ENCODE results near the gene CHKA.
A peak's percentile ranks its signal among the peaks of the same experiment; 100 is the strongest.

The CHKA gene

GRCh38 chr11:68018730-68019190, 102.4 kb downstream of the CHKA start:
- Histone ChIP-seq H4K5ac (ENCODE audit: low read length) (no peak overlapping the region), H3K56ac (ENCODE audit: low read length) (no peak overlapping the region), H3K23ac (ENCODE audit: low read length) (no peak overlapping the region), H2BK15ac (replicated peaks; ENCODE audit: low read depth) (no peak overlapping the region), H3K27ac (ENCODE audit: low read depth, low read length) (no peak overlapping the region), H3K4me3 (ENCODE audit: low read length) (no peak overlapping the region), H4K8ac (ENCODE audit: low read depth, low read length) (no peak overlapping the region), H3K4me1 (ENCODE audit: control insufficient read depth, low read depth, low read length) (no peaks in the 10 kb centered on the region), H3K4me2 (ENCODE audit: low read length) (no peak overlapping the region), H2BK5ac (ENCODE audit: low read length) (no peak overlapping the region), H3K27me3 (ENCODE audit: insufficient read depth, low read length, poor library complexity) (no peaks in the 10 kb centered on the region), H3K4ac (ENCODE audit: low read depth, low read length) (no peak overlapping the region), H3K9ac (ENCODE audit: low read length) (no peak overlapping the region), H3K79me1 (ENCODE audit: low read length) (no peaks in the 10 kb centered on the region), H3K18ac (ENCODE audit: low read length) (no peak overlapping the region), H2BK120ac (ENCODE audit: low read depth, low read length) (no peak overlapping the region), H2AK5ac (ENCODE audit: low read length) (no peak overlapping the region), H3K36me3 (ENCODE audit: control insufficient read depth, insufficient read depth, low read length) (no peaks in the 10 kb centered on the region), H3K79me2 (ENCODE audit: control insufficient read depth, insufficient read depth, low read length) (no peaks in the 10 kb centered on the region)
- WGBS (ENCODE audit: extremely low coverage, insufficient coverage, low lambda C conversion rate): no CpG with 5 or more reads among the region's 18 CpGs
- DNase-seq: no peak

DNA sequence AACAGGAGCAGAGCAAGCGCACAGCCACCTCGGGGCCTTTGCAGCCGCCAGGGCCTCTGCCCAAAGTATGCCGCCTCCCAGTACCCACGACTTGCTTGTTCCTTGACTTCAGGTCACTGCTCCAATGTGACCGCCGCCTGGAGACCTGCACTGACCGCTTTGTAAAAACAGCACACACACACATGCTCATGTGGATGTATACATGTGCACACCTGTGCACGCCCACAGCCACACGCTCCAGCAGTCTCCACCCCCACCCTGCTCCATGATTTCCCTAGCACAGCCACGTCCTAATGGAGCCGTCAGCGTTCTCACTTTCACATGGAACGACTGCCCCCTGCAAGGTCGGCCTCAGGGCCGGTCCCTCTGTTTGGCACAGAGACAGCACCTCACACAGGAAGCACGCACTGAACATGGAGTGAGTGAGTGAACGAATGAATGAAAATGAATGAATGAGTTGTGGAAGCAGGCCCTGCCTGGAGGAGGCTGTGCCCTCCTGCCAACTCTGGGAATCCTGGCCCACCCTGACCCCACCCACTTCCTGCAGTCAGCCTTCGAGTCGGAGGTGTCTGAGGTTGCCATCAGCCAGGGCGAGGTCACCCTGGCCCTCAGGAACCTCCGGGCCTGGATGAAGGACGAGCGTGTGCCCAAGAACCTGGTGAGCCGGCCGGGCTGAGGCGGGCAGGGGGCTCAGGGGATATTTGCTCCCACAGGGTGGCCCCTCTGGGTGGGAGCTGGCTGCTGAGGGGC, 103.0 kb downstream of the CHKA start:
- no peak overlapping the region for H3K9ac ChIP-seq (ENCODE audit: low read length)
- no peaks in the 10 kb centered on the region for H3K79me1 ChIP-seq (ENCODE audit: low read length)
- no peak overlapping the region for H3K27ac ChIP-seq (ENCODE audit: low read depth, low read length)
- no CpG with 5 or more reads among the region's 27 CpGs for WGBS (ENCODE audit: extremely low coverage, insufficient coverage, low lambda C conversion rate)
- H2BK120ac ChIP-seq (ENCODE audit: low read depth, low read length): no peak overlapping the region
- no peaks in the 10 kb centered on the region for H3K4me1 ChIP-seq (ENCODE audit: control insufficient read depth, low read depth, low read length)
- no peaks in the 10 kb centered on the region for H3K27me3 ChIP-seq (ENCODE audit: insufficient read depth, low read length, poor library complexity)
- no peaks in the 10 kb centered on the region for H3K79me2 ChIP-seq (ENCODE audit: control insufficient read depth, insufficient read depth, low read length)
- H3K4ac ChIP-seq (ENCODE audit: low read depth, low read length): no peak overlapping the region
- no peak overlapping the region for H2BK15ac ChIP-seq (replicated peaks; ENCODE audit: low read depth)
- no peak overlapping the region for H2BK5ac ChIP-seq (ENCODE audit: low read length)
- no peak overlapping the region for H4K5ac ChIP-seq (ENCODE audit: low read length)
- no peak overlapping the region for H3K18ac ChIP-seq (ENCODE audit: low read length)
- no peak overlapping the region for H3K4me3 ChIP-seq (ENCODE audit: low read length)
- DNase-seq: no peak
- no peak overlapping the region for H3K56ac ChIP-seq (ENCODE audit: low read length)
- H2AK5ac ChIP-seq (ENCODE audit: low read length): no peak overlapping the region
- no peak overlapping the region for H3K23ac ChIP-seq (ENCODE audit: low read length)
- no peak overlapping the region for H4K8ac ChIP-seq (ENCODE audit: low read depth, low read length)
- H3K4me2 ChIP-seq (ENCODE audit: low read length): no peak overlapping the region
- H3K36me3 ChIP-seq (ENCODE audit: control insufficient read depth, insufficient read depth, low read length): no peaks in the 10 kb centered on the region

- no peak overlapping the region for H3K4me2 ChIP-seq (ENCODE audit: low read length)
- H3K27me3 ChIP-seq (ENCODE audit: insufficient read depth, low read length, poor library complexity): no peaks in the 10 kb centered on the region
- H3K56ac ChIP-seq (ENCODE audit: low read length): peak overlapping the region; percentile 22
- H3K9ac ChIP-seq (ENCODE audit: low read length): no peak overlapping the region
- H3K18ac ChIP-seq (ENCODE audit: low read length): no peak overlapping the region
- no peak overlapping the region for H2BK5ac ChIP-seq (ENCODE audit: low read length)
- no peak overlapping the region for H3K4me3 ChIP-seq (ENCODE audit: low read length)
- WGBS (ENCODE audit: extremely low coverage, insufficient coverage, low lambda C conversion rate): no CpG with 5 or more reads among the region's 16 CpGs
- no peaks in the 10 kb centered on the region for H3K79me2 ChIP-seq (ENCODE audit: control insufficient read depth, insufficient read depth, low read length)
- no peak overlapping the region for H4K5ac ChIP-seq (ENCODE audit: low read length)
- H3K27ac ChIP-seq (ENCODE audit: low read depth, low read length): no peak overlapping the region
- DNase-seq: no peak
- H3K23ac ChIP-seq (ENCODE audit: low read length): no peak overlapping the region
- H4K8ac ChIP-seq (ENCODE audit: low read depth, low read length): no peak overlapping the region
- no peak overlapping the region for H3K4ac ChIP-seq (ENCODE audit: low read depth, low read length)
- no peak overlapping the region for H2BK15ac ChIP-seq (replicated peaks; ENCODE audit: low read depth)
- no peak overlapping the region for H2BK120ac ChIP-seq (ENCODE audit: low read depth, low read length)
- H2AK5ac ChIP-seq (ENCODE audit: low read length): no peak overlapping the region
- no peaks in the 10 kb centered on the region for H3K4me1 ChIP-seq (ENCODE audit: control insufficient read depth, low read depth, low read length)
- no peaks in the 10 kb centered on the region for H3K79me1 ChIP-seq (ENCODE audit: low read length)
- H3K36me3 ChIP-seq (ENCODE audit: control insufficient read depth, insufficient read depth, low read length): no peaks in the 10 kb centered on the region
These were observed 104.0 kb downstream of the CHKA start for GRCh38 chr11:68016904-68017817.

DNA sequence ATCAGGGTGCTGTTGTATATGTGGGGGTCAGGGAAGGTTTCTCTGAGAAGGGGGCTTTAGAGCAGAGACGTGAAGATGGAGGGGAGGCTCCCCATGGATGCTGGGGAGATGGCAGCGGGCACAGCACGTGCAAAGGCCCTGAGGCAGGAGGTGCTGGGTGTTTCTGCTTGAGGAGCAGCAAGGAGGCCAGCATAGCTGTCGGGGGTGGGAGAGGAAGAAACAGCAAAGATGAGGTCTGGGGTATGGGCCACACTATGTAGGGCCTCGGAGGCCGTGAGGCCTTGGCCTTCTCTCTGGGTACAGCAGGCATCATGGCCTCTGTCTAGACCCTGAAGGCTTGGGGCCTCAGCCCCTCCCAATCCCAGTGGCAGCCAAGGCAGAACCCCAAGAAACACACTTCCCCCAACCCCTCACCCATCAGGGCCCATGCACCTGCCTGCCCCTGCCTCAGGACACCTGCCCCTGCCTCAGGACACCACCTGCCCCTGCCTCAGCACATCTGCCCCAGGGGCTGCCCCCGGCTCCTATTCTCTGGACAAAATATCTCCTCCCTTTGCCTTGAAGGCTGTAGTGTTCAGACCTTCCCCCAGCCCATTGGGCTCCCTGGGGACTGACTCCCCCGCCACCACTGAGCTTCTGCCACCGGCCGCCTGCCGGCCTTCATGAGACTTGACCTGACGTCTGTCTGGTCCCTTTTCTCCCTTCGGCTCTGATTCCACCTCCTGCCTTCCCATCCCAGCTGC, 104.9 kb downstream of the CHKA start:
- Histone ChIP-seq H3K9ac (ENCODE audit: low read length) (no peak overlapping the region), H2BK5ac (ENCODE audit: low read length) (no peak overlapping the region), H3K18ac (ENCODE audit: low read length) (no peak overlapping the region), H3K4me2 (ENCODE audit: low read length) (no peak overlapping the region), H4K5ac (ENCODE audit: low read length) (no peak overlapping the region), H3K4ac (ENCODE audit: low read depth, low read length) (no peak overlapping the region), H3K27ac (ENCODE audit: low read depth, low read length) (no peak overlapping the region), H3K27me3 (ENCODE audit: insufficient read depth, low read length, poor library complexity) (no peaks in the 10 kb centered on the region), H3K36me3 (ENCODE audit: control insufficient read depth, insufficient read depth, low read length) (no peaks in the 10 kb centered on the region), H3K79me1 (ENCODE audit: low read length) (no peaks in the 10 kb centered on the region), H3K23ac (ENCODE audit: low read length) (no peak overlapping the region), H2BK120ac (ENCODE audit: low read depth, low read length) (no peak overlapping the region), H3K79me2 (ENCODE audit: control insufficient read depth, insufficient read depth, low read length) (no peaks in the 10 kb centered on the region), H4K8ac (ENCODE audit: low read depth, low read length) (no peak overlapping the region), H2AK5ac (ENCODE audit: low read length) (no peak overlapping the region), H2BK15ac (replicated peaks; ENCODE audit: low read depth) (no peak overlapping the region), H3K4me1 (ENCODE audit: control insufficient read depth, low read depth, low read length) (no peaks in the 10 kb centered on the region), H3K56ac (ENCODE audit: low read length) (no peak overlapping the region), H3K4me3 (ENCODE audit: low read length) (no peak overlapping the region)
- WGBS (ENCODE audit: extremely low coverage, insufficient coverage, low lambda C conversion rate): no CpG with 5 or more reads among the region's 13 CpGs
- DNase-seq: no peak

- Histone ChIP-seq H2AK5ac (ENCODE audit: low read length) (no peak overlapping the region), H3K79me1 (ENCODE audit: low read length) (no peaks in the 10 kb centered on the region), H3K27ac (ENCODE audit: low read depth, low read length) (no peak overlapping the region), H3K36me3 (ENCODE audit: control insufficient read depth, insufficient read depth, low read length) (no peaks in the 10 kb centered on the region), H4K8ac (ENCODE audit: low read depth, low read length) (no peak overlapping the region), H3K9ac (ENCODE audit: low read length) (no peak overlapping the region), H3K4me2 (ENCODE audit: low read length) (no peak overlapping the region), H3K23ac (ENCODE audit: low read length) (no peak overlapping the region), H3K27me3 (ENCODE audit: insufficient read depth, low read length, poor library complexity) (no peaks in the 10 kb centered on the region), H3K79me2 (ENCODE audit: control insufficient read depth, insufficient read depth, low read length) (no peaks in the 10 kb centered on the region), H3K4me3 (ENCODE audit: low read length) (no peak overlapping the region), H4K5ac (ENCODE audit: low read length) (no peak overlapping the region), H3K4me1 (ENCODE audit: control insufficient read depth, low read depth, low read length) (no peaks in the 10 kb centered on the region), H2BK120ac (ENCODE audit: low read depth, low read length) (no peak overlapping the region), H3K4ac (ENCODE audit: low read depth, low read length) (no peak overlapping the region), H3K18ac (ENCODE audit: low read length) (no peak overlapping the region), H2BK5ac (ENCODE audit: low read length) (no peak overlapping the region), H2BK15ac (replicated peaks; ENCODE audit: low read depth) (no peak overlapping the region), H3K56ac (ENCODE audit: low read length) (no peak overlapping the region)
- WGBS (ENCODE audit: extremely low coverage, insufficient coverage, low lambda C conversion rate): no CpG with 5 or more reads among the region's 8 CpGs
- DNase-seq: no peak
These were observed 105.7 kb downstream of the CHKA start for GRCh38 chr11:68015467-68015866.

Data from mesendoderm (in vitro differentiated cells).